Muscle layer of duodenum (tissue), 2 donors: ENCODE data around the gene DPH5.
"Not testable (repeated sequence)": the region's sequence is repeated elsewhere in the genome, so short reads cannot be mapped to it uniquely, and the experiment has no call there.

Experiments used
- H3K27ac ChIP-seq: one replicate; pipeline ENCODE4 v1.7.0; 2013; ENCODE audit warnings: mild to moderate bottlenecking, low read length
- H3K27me3 ChIP-seq: one replicate; pipeline ENCODE4 v1.7.0; 2013; ENCODE audit warnings: low read depth, mild to moderate bottlenecking, control low read depth, low read length
- H3K36me3 ChIP-seq, 2 donors: one replicate each; pipeline ENCODE4 v1.7.0; 2013; ENCODE audit warnings: low read length in 2 of 2, control low read depth in 1 of 2, mild to moderate bottlenecking in 1 of 2; ENCODE audit not compliant: insufficient read depth in 2 of 2, control insufficient read depth in 1 of 2
- H3K4me1 ChIP-seq, 2 donors: one replicate each; pipeline ENCODE4 v1.7.0; 2013; ENCODE audit warnings: low read length in 2 of 2, mild to moderate bottlenecking in 2 of 2, control low read depth in 1 of 2, moderate library complexity in 1 of 2; ENCODE audit not compliant: insufficient read depth in 2 of 2, control insufficient read depth in 1 of 2
- H3K4me3 ChIP-seq, 2 donors: one replicate each; pipeline ENCODE4 v1.7.0; 2013; ENCODE audit warnings: low read length in 2 of 2, low read depth in 1 of 2, mild to moderate bottlenecking in 1 of 2
- H3K9me3 ChIP-seq, 2 donors: one replicate each; pipeline ENCODE4 v1.7.0; 2013; ENCODE audit warnings: low read length in 2 of 2, control low read depth in 1 of 2, mild to moderate bottlenecking in 1 of 2; ENCODE audit not compliant: control insufficient read depth in 1 of 2
- donor health status: healthy.

The DPH5 gene

DNA sequence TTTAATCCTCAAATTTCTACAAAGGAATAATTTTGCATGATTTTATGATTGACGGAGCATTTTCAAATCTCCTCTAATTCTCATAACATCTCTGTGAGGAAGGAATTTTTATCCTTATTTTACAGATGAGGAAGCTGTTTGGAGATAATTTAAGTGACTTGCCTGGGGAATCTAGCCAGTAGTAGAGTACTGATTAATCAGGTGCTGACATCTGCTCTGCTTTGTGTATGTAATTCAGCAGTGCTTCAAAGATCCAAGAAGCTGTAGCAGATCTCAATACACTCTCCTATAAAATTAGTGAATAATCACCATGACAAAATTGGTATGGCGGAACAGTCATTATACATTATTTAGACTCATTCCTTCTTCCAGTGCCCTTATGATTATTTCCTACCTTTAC lies 46.0 kb downstream of the DPH5 start:
- H3K4me3 ChIP-seq, result no peak overlapping the region
- H3K36me3 ChIP-seq, result peaks cover 5 to 12% of the 10 kb centered on the region in 2 donors
- no peak overlapping the region for H3K27ac ChIP-seq
- no peaks in the 10 kb centered on the region for H3K27me3 ChIP-seq
- peaks cover 0 to 5% of the 10 kb centered on the region in 2 donors for H3K4me1 ChIP-seq
- H3K9me3 ChIP-seq, result no peaks in the 10 kb centered on the region

DNA sequence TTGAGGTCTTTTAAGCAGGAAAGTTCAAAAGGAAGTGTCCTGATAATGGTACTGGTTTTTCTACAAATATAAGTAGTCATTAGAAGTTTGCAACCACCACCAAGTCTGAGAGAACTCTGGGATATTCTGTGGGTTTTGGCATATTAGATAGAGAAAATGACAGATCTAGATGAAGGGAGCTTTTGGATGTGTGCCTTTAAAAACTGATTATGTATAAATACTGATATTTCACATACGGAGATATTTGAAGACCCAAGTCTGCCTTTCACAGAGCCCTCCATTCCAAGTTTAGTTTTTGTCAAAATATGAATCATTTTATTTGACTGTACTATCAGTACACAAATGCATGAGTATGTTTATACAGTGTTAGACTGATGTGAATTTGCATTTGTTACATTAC lies 48.6 kb downstream of the DPH5 start:
- Histone ChIP-seq H3K36me3 (peaks cover 5 to 6% of the 10 kb centered on the region in 2 donors), H3K4me1 (peaks cover 0 to 5% of the 10 kb centered on the region in 2 donors), H3K27me3 (no peaks in the 10 kb centered on the region), H3K27ac (no peak overlapping the region), H3K9me3 (no peaks in the 10 kb centered on the region), H3K4me3 (no peak overlapping the region)

DNA sequence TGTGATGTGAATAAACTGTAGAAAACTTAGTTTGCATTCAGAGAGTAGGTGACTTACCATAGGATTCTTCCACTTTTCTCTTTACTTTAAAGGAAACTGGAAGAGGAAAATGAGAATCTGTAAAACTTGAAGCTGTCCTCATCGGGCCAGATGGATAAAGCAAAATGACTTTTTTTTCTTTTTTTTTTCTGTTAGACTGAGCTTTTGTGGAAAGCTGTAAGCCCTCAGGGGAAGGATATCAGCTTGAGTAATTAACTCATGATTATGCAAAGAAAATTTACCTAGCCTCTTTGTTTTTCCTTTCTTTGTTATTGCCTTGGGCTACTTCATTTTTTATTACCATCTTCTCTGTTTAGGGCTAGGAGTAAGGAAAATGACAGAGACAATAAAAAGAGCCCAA lies 53.4 kb downstream of the DPH5 start:
- no peak overlapping the region for H3K27ac ChIP-seq
- H3K27me3 ChIP-seq, result no peaks in the 10 kb centered on the region
- H3K4me1 ChIP-seq, result no peaks in the 10 kb centered on the region
- H3K9me3 ChIP-seq, result no peaks in the 10 kb centered on the region
- peaks cover 5 to 11% of the 10 kb centered on the region in 2 donors for H3K36me3 ChIP-seq
- no peak overlapping the region for H3K4me3 ChIP-seq

DNA sequence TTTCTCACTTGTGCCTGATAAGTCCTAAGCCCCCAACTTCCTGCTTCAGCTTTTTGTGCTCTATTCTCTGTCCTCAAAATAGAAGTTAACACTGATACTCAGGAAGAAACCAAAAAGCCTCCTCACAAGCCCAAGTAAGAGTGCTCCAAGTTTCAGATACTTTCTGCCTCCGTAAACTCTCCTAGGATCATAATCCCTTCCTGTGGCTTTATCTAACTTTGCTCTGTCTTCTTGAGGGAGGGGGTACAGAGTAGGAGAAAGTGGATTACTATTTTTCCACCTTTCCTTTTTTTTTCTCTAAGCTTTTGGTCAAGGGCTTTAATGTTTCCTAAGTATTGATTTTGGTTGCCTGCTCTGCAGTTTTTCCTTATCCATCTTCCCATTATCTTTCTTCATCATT lies 54.6 kb downstream of the DPH5 start:
- H3K9me3 ChIP-seq, result no peaks in the 10 kb centered on the region
- H3K27me3 ChIP-seq, result no peaks in the 10 kb centered on the region
- H3K4me1 ChIP-seq, result no peaks in the 10 kb centered on the region
- no peak overlapping the region for H3K4me3 ChIP-seq
- peaks cover 9 to 15% of the 10 kb centered on the region in 2 donors for H3K36me3 ChIP-seq
- no peak overlapping the region for H3K27ac ChIP-seq

DNA sequence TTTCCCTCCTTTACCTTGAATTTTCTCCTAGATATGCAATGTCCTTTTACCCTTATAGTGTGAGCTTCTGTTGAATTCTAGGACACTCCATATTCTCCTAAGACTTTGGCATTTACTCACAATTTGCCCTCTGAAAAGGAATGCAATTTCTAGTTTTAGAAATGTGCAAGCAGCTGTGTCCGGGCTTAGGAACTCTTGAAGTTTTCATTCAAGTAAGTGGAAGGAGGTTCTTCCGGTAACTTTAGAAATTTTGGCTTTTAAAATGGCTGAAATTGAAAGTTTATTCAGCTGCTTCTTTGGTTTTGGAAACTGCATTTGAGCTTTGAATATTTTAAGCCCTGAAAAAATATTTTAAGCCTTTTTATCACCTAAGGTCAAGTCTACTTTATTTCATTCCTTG lies 56.3 kb downstream of the DPH5 start:
- Histone ChIP-seq H3K27ac (no peak overlapping the region), H3K9me3 (no peaks in the 10 kb centered on the region), H3K4me1 (no peaks in the 10 kb centered on the region)

DNA sequence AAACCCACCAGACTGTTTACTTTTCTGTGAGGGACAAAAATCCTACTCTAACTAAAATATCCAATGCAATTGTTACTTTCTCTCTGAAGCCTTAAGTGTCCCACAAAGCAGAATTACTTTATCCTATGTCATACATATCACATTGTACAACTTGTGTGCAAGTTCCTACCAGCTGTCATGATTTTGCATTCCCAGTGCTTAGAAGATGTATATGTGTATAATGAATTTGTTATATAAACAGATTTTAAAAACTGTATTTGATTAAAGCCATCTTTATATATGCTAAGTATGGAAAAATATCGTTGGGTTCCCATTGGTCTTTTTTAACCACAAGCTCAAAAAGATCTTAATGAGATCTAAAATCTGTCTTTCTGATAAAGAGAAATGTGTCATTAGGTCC lies 57.0 kb downstream of the DPH5 start:
- Histone ChIP-seq H3K27me3 (no peaks in the 10 kb centered on the region), H3K9me3 (no peaks in the 10 kb centered on the region), H3K27ac (no peak overlapping the region), H3K4me3 (no peak overlapping the region), H3K36me3 (peaks cover 16 to 24% of the 10 kb centered on the region in 2 donors), H3K4me1 (no peaks in the 10 kb centered on the region)

More for the DNA sequence above, 56.3 kb downstream of the DPH5 start:
- H3K36me3 ChIP-seq, result peaks cover 16 to 24% of the 10 kb centered on the region in 2 donors
- H3K27me3 ChIP-seq, result no peaks in the 10 kb centered on the region
- H3K4me3 ChIP-seq, result no peak overlapping the region

DNA sequence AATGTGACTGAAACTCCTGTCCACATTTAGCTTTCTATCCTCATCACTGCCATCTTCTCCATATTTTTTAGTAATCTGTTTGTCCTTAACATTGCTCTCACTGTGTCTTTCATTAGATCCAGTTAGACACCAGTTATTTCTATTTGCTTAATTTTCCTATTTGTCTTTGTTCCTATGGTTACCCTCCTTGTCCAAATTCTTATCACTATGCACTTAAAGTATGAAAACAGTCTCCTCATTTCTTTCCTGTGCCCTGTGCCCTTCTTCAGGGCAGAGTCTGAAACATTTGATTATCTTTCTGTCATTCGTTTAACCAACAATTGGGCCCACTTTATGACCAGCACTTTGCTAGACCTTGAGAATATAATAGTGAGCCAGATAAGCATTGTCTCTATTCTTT lies 65.5 kb downstream of the DPH5 start:
- Histone ChIP-seq H3K36me3 (peaks cover 2% of the 10 kb centered on the region in 2 donors), H3K27ac (no peak overlapping the region), H3K27me3 (no peaks in the 10 kb centered on the region), H3K4me3 (no peak overlapping the region), H3K9me3 (no peaks in the 10 kb centered on the region), H3K4me1 (no peaks in the 10 kb centered on the region)

DNA sequence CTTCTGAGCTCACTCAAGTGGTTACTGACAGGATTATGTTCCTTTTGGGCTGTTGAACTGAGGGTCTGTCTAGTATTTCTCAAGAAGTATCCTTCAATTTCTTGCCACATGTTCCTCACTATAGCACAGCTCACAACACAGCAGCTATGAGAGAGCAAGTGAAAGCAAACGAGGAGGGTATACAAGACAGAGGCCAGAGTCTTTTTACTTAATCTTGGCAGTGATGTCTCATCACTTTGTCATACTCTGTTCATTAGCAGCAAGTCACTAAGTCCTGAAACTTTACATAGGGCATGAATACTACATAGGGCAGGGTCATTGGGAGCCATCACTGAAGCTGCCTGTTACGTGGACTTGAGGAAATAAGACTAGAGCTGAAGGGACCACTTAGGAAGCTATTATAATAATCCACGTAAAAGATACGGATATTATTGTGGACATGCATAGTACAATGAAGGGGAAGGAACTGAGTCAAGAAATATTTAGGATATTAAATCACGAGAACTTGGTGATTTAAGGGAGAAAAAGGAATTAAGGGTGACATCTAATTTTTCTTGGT lies 66.0 kb downstream of the DPH5 start:
- no peak overlapping the region for H3K27ac ChIP-seq
- no peak overlapping the region for H3K4me3 ChIP-seq
- no peaks in the 10 kb centered on the region for H3K36me3 ChIP-seq
- H3K9me3 ChIP-seq, result no peaks in the 10 kb centered on the region
- no peaks in the 10 kb centered on the region for H3K27me3 ChIP-seq
- no peaks in the 10 kb centered on the region for H3K4me1 ChIP-seq

DNA sequence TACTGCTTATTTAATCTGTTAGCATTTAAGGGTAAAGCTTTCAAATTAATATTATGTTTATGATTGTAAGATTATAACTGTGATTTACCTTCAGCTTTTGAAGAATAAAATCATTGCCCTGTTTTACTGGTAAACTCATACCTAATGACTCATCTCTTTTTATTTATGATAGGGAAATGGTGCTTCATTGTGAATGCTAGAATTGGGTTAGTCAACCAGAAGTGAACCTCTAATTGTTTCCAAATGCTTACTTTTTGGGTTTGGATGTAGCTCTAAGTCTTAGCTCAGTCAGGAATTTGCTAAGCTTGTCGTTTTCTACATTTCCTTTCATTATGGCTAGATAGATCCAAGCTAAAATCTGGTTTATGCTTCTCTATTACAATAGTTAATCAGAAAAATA lies 70.3 kb downstream of the DPH5 start:
- H3K27ac ChIP-seq, result no peak overlapping the region

DNA sequence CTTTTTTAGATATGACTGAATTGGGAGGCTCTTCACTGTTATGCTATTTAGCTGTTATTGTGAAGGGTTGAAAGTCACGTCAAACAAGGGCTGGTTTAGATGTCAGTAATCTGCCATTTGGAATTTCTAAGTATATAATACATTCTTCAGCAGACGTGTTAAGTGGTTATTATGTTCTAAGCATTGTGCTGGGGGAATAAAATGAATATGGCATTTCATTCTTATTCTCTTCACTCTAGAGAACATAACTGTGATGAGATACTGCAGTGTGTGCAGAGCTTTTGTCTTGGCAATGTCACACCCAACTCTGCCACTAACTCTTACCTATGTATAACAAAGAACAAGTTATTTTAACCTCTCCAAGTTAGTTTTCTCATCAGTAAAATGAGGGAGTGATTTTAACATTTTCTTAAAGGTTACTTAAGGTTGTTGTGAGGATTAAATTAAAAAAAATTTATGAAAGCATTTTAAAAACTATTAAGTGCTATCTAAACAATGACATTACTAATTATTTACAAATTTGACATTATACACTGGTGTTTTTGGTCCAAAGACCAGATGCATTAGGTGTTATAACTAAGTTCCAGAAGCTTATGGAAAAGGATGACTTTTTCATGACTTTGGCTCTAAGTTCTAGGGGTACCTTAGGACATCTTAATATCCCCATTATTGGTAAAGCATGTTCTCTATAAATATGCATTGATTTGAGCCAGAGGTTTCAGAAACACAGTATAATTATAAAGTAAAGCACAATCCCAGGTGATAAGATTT lies 71.4 kb downstream of the DPH5 start:
- peaks cover 5 to 11% of the 10 kb centered on the region in 2 donors for H3K36me3 ChIP-seq
- no peaks in the 10 kb centered on the region for H3K9me3 ChIP-seq
- H3K27me3 ChIP-seq, result no peaks in the 10 kb centered on the region
- H3K4me1 ChIP-seq, result peaks cover 0 to 7% of the 10 kb centered on the region in 2 donors
- H3K27ac ChIP-seq, result no peak overlapping the region
- no peak overlapping the region for H3K4me3 ChIP-seq

More for the DNA sequence above, 70.3 kb downstream of the DPH5 start:
- Histone ChIP-seq H3K4me1 (peaks cover 0 to 3% of the 10 kb centered on the region in 2 donors), H3K4me3 (no peak overlapping the region), H3K36me3 (peaks cover 5 to 11% of the 10 kb centered on the region in 2 donors), H3K9me3 (no peaks in the 10 kb centered on the region), H3K27me3 (no peaks in the 10 kb centered on the region)

DNA sequence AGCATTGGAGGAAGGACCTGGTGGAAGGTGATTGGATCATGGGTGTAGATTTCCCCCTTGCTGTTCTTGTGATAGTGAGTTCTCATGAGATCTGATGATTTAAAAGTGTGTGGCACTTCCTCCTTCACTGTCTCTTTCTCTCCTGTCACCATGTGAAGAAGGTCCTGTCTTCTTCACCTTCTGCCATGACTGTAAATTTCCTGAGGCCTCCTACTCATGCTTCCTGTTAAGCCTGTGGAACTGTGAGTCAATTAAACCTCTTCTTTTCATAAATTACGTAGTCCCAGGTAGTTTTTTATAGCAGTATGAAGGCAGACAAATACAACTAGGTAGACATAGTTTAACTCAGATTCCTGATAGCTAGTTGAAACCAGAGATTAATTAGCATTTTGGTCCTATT lies 72.6 kb downstream of the DPH5 start:
- H3K4me3 ChIP-seq, H3K27me3 ChIP-seq, H3K4me1 ChIP-seq, H3K9me3 ChIP-seq, H3K27ac ChIP-seq: not testable (repeated sequence)
- H3K36me3 ChIP-seq, result peaks cover 5 to 11% of the 10 kb centered on the region in 2 donors
